ENCODE data around the gene TMTC2. TPM values are rescaled to one million over a fixed set of nuclear protein-coding genes. Genes with fewer than 3 reads are reported as not detected.

TMTC2 gene
- total and polyA plus RNA-seq, 2 donors (not counting 1 experiment from before 2014, with no cell fraction given) = 2.4 to 3.2 TPM

GRCh38 chr12:82721726-82722125 lies 35.0 kb downstream of the TMTC2 start:
- Histone ChIP-seq H3K9me3 (ENCODE audit: control extremely low read depth in 1 of 3, control insufficient read depth in 2 of 3, insufficient read depth in 1 of 3, low read length in 2 of 3) (no peaks in the 10 kb centered on the region), H3K4me2 (replicated peaks; ENCODE audit: low read depth, low read length, poor library complexity, severe bottlenecking) (no peak overlapping the region), H3K4me3 (ENCODE audit: control extremely low read depth in 1 of 5, extremely low read depth in 1 of 5, insufficient read depth in 1 of 5, low read depth in 2 of 5, low read length in 4 of 5) (no peak overlapping the region), H3K27ac (ENCODE audit: low read length in 2 of 2) (no peak overlapping the region), H4K20me1 (ENCODE audit: control insufficient read depth, insufficient read depth, low read length, poor library complexity, severe bottlenecking) (no peaks in the 10 kb centered on the region), H3K4me1 (ENCODE audit: control insufficient read depth in 2 of 2, insufficient read depth in 2 of 2, low read length in 2 of 2) (no peaks in the 10 kb centered on the region), H3K79me2 (ENCODE audit: control insufficient read depth, insufficient read depth, low read length) (no peaks in the 10 kb centered on the region), H3K36me3 (replicated peaks in 1 of 2; ENCODE audit: control extremely low read depth in 1 of 2, control insufficient read depth in 1 of 2, extremely low read depth in 1 of 2, insufficient read depth in 2 of 2, low read length in 1 of 2) (no peaks in the 10 kb centered on the region), H3K9ac (ENCODE audit: low read length) (no peak overlapping the region), H3K27me3 (replicated peaks in 1 of 4; ENCODE audit: control extremely low read depth in 1 of 4, control insufficient read depth in 3 of 4, insufficient read depth in 4 of 4, low read length in 3 of 4) (no peaks in the 10 kb centered on the region), H2AFZ (ENCODE audit: insufficient read depth, low read depth, low read length, poor library complexity, severe bottlenecking) (no peak overlapping the region)
- Mint-ChIP-seq H3K4me1 (no peaks in the 10 kb centered on the region), H3K4me3 (no peak overlapping the region), H3K27ac (no peak overlapping the region), H3K27me3 (no peaks in the 10 kb centered on the region), H3K9me3 (ENCODE audit: insufficient read depth) (no peaks in the 10 kb centered on the region)
- DNase-seq = no peak
- intact Hi-C loops (cut with micrococcal nuclease) = no loop called here
- WGBS (ENCODE audit: insufficient coverage) = no CpG with 5 or more reads among the region's 1 CpG
- no peak for ATAC-seq (ENCODE audit: low read depth)
- POLR2A ChIA-PET = no interaction called here
- CTCF ChIA-PET = no interaction called here
- no peak for TF ChIP-seq EZH2 (IDR thresholded peaks at IDR 0.05; ENCODE audit: borderline replicate concordance, insufficient read depth, low read depth, low read length, poor library complexity, severe bottlenecking)
- no peak for TF ChIP-seq CTCF (IDR thresholded peaks at IDR 0.05)

GRCh38 chr12:82723093-82723492 lies 36.4 kb downstream of the TMTC2 start:
- TF ChIP-seq EZH2 (IDR thresholded peaks at IDR 0.05; ENCODE audit: borderline replicate concordance, insufficient read depth, low read depth, low read length, poor library complexity, severe bottlenecking) = no peak
- no peak for TF ChIP-seq CTCF (IDR thresholded peaks at IDR 0.05)
- intact Hi-C loops (cut with micrococcal nuclease) = no loop called here
- Histone ChIP-seq H3K27ac (ENCODE audit: low read length in 2 of 2) (no peak overlapping the region), H2AFZ (ENCODE audit: insufficient read depth, low read depth, low read length, poor library complexity, severe bottlenecking) (no peak overlapping the region), H4K20me1 (ENCODE audit: control insufficient read depth, insufficient read depth, low read length, poor library complexity, severe bottlenecking) (no peaks in the 10 kb centered on the region), H3K4me1 (ENCODE audit: control insufficient read depth in 2 of 2, insufficient read depth in 2 of 2, low read length in 2 of 2) (no peaks in the 10 kb centered on the region), H3K9me3 (ENCODE audit: control extremely low read depth in 1 of 3, control insufficient read depth in 2 of 3, insufficient read depth in 1 of 3, low read length in 2 of 3) (no peaks in the 10 kb centered on the region), H3K4me3 (ENCODE audit: control extremely low read depth in 1 of 5, extremely low read depth in 1 of 5, insufficient read depth in 1 of 5, low read depth in 2 of 5, low read length in 4 of 5) (no peak overlapping the region), H3K79me2 (ENCODE audit: control insufficient read depth, insufficient read depth, low read length) (no peaks in the 10 kb centered on the region), H3K9ac (ENCODE audit: low read length) (no peak overlapping the region), H3K36me3 (replicated peaks in 1 of 2; ENCODE audit: control extremely low read depth in 1 of 2, control insufficient read depth in 1 of 2, extremely low read depth in 1 of 2, insufficient read depth in 2 of 2, low read length in 1 of 2) (no peaks in the 10 kb centered on the region), H3K4me2 (replicated peaks; ENCODE audit: low read depth, low read length, poor library complexity, severe bottlenecking) (no peak overlapping the region), H3K27me3 (replicated peaks in 1 of 4; ENCODE audit: control extremely low read depth in 1 of 4, control insufficient read depth in 3 of 4, insufficient read depth in 4 of 4, low read length in 3 of 4) (no peaks in the 10 kb centered on the region)
- Mint-ChIP-seq H3K27me3 (no peaks in the 10 kb centered on the region), H3K9me3 (ENCODE audit: insufficient read depth) (no peaks in the 10 kb centered on the region), H3K27ac (no peak overlapping the region), H3K4me1 (no peaks in the 10 kb centered on the region), H3K4me3 (no peak overlapping the region)
- ChIA-PET POLR2A (no interaction called here), CTCF (no interaction called here)
- ATAC-seq (ENCODE audit: low read depth) = no peak
- no CpG with 5 or more reads among the region's 4 CpGs for WGBS (ENCODE audit: insufficient coverage)
- DNase-seq = no peak

All from B cell (primary cell).